Activated CD4-positive, alpha-beta T cell treated with anti-CD3 and anti-CD28 coated beads, Interleukin-2, amount 50 U/mL, for 48 hours (primary cell): ENCODE data around the gene DNAL1.

Experiments used
- DNase-seq, 2 experiments: peaks; one replicate each; pipeline ENCODE4 v3.0.0-alpha.2; 2020

The DNAL1 gene

GRCh38 chr14:73745571-73746519, 101.1 kb downstream of the DNAL1 start:
- DNase-seq: no peak

DNA sequence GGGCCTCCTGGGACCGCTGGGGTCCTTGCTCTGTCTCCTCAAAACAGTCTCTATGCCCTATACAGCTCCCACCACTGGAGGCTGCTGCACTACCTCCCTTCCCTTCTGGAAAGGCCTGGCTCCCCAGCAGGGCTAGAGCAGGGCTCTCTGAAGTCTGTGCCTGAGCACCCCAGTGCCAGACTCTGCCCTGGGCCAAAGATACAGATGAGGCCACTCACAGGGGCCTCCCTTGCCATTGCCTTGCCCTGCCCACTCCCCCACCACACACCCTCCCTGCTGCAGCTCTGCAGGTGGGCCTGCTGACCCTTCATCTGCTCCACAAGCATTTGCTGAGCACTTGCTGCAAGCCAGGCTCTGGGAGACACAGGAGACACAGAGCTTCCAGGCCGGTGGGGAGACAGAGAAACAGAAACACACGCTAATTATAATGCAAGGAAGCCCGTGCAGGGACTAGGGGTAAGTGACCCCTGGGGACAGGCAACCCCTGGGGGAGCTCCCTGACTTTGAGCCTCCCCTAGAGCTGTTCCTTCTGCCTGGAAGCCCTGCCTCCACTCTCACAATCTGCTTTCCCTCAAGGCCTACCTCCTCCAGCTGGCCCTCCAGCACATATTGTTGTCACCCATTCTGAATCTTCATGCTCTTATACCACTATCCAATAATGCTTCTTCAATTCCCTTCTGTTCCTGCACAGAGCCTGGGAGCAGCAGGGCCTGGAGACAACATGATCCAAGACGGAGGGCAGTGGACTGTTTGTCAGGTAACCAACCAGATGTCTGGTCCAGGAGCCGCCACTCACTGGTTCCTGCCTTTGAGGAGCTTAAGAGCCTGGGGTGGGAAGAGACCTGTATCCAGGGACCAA, 102.0 kb downstream of the DNAL1 start:
- DNase-seq: no peak

GRCh38 chr14:73747379-73748211, 102.8 kb downstream of the DNAL1 start:
- no peak for DNase-seq

DNA sequence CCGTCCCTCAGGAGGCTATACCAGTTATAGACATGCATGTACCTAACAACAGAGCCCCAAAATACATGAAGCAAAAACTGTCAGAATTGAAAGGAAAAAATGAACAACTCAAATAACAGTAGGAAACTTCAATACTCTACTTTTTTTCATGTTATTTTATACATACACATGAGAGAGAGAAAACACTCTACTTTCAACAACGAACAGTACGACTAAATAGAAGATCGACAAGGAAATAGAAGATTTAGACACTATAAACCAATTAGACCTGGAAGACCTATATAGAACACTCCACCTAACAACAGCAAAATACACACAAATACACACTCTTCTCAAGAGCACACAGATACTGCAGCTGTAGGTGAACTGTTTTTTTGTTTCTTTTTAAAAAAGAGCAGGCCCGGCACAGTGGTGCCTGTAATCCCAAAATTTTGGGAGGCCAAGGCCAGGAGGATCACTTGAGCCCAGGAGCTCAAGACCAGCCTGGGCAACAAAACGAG, 104.1 kb downstream of the DNAL1 start:
- DNase-seq: no peak

DNA sequence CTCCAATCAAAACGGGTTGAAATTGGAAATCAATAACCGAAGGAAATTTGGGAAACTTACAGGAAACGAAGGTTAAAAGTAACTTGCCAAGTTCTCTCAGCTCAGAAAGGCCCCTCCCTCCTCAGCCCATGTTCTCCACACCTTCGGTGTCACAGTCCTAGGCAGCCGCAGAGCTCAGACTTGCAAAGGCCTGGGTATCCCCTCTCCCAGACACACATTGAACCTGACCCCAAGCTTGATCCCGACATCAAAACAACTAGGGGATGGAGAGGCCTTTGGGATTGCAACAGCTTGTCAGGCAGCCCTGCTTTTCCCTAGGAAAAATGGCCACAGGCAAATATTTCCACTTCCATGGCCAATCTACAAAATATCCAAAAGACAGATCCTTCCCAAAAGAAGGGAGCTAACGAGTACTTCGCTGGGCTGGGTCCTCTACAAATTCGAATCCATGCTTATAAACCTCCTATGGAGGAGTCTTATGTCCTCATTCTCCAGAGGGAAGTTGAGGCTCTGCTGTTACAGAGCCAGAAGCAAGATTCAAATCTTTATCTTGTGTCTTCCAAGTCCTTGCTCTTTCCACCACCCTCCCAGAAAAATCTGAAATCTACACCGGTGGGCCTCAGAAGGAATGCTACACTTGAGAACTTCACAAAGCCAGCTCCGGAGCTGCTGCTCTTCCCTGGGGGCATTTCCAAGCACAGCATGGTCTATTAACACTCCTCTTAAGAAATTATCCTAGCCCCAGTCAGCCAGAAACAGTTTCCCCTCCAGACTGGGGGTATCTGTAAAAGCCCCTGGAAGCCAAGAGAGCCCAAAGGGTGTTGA, 105.1 kb downstream of the DNAL1 start:
- DNase-seq: no peak

- no peak for DNase-seq
Observed at GRCh38 chr14:73750531-73750901, 105.7 kb downstream of the DNAL1 start.

DNA sequence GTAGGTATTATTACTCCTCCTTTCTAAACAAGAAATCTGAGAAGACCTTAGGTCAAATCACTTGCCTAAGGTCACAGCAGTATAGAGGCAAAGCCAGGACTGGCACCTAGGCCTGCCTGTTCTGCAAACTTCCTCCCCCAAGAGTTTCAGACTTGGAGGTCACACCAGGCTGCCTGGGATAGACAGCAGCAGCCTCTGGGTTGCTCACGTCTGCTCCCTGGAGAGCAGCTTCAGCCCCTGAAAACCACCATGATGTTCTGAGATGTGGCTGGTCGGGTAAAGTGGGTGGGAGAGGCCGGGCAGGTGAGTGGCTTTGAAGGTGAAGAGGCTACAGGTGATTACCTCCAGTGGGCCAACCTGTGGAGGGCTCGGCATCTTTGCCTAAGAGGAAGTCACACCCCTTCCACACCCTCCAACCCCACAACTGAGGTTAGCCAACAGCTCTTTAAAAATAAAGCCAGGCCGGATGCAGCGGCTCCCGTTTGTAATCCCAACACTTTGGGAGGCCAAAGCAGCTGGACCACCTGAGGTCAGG, 106.4 kb downstream of the DNAL1 start:
- no peak for DNase-seq

DNA sequence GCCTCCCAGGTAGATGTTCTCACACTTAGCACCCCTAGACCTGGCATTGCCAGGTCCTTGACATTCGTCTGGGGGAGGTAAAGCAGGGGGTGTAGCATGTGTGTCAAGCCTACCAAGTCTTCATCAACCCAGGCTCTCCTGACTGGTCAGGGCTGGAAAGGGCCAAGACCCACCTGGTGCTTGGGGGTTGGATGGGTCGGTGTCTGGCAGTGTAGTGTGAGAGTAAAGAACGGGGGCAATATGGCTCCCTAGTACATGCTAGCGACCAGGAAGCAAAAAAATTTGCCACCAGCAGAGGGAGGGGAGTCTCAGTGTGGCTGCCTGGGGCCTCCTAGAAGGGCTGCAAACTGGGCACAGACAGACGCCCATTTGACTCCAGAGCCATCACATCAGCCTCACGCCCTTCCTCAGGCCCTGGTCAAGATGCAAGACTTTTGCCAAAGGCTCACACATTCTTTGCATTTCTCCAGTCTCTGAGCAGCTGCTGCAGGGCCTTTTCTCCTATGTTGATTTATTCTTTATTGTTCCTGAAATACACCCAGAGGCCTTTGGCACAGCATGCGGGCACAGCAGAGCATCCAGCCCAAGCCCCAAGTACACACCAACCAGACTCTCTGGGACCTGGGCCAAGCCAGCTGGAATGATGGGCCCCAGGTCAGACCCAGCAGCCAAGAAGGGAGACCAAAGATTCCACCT, 107.7 kb downstream of the DNAL1 start:
- no peak for DNase-seq
